ENCODE results near the gene MSI2.

Gene MSI2

GRCh38 chr17:57707892-57708291 is 451.6 kb downstream of the MSI2 start:
- Histone ChIP-seq H3K4me1 (ENCODE audit: control insufficient read depth, insufficient read depth, low read length) (peaks cover 6% of the 10 kb centered on the region), H3K27me3 (ENCODE audit: control insufficient read depth, insufficient read depth, low read length) (peaks cover 14% of the 10 kb centered on the region), H3K4me3 (ENCODE audit: low read length) (no peak overlapping the region), H3K9ac (ENCODE audit: low read depth, low read length) (no peak overlapping the region), H3K36me3 (ENCODE audit: insufficient read depth, low read length) (no peaks in the 10 kb centered on the region), H3K4me2 (ENCODE audit: low read length) (peak overlapping the region; percentile 26), H3K9me3 (replicated peaks; ENCODE audit: low read length) (no peaks in the 10 kb centered on the region)

DNA sequence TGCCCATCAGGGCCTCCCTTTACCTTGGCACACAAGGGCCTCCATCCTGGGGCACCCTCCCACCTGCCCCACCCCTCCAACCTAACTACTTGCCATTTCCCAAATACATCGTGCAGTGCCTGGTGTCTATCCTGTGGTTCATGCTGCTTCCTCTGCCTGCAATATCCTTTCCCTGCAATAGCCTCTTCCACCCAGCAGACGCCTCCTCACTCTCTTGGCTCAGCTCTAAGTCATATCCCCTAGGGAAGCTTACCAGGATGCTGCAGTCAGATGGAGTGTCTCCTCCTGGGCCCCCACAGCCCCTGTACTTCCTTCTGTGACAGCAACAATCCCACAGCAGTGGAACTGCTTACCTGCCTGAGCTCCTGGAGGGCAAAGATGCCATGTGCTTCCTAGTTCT is 452.1 kb downstream of the MSI2 start:
- no peaks in the 10 kb centered on the region for H3K36me3 ChIP-seq (ENCODE audit: insufficient read depth, low read length)
- no peak overlapping the region for H3K4me3 ChIP-seq (ENCODE audit: low read length)
- H3K27me3 ChIP-seq (ENCODE audit: control insufficient read depth, insufficient read depth, low read length): peaks cover 19% of the 10 kb centered on the region
- peaks cover 6% of the 10 kb centered on the region for H3K4me1 ChIP-seq (ENCODE audit: control insufficient read depth, insufficient read depth, low read length)
- H3K9ac ChIP-seq (ENCODE audit: low read depth, low read length): no peak overlapping the region
- no peaks in the 10 kb centered on the region for H3K9me3 ChIP-seq (replicated peaks; ENCODE audit: low read length)
- H3K4me2 ChIP-seq (ENCODE audit: low read length): peak overlapping the region; percentile 26

GRCh38 chr17:57713140-57713539 is 456.8 kb downstream of the MSI2 start:
- H3K27me3 ChIP-seq (ENCODE audit: control insufficient read depth, insufficient read depth, low read length): peaks cover 45% of the 10 kb centered on the region
- no peak overlapping the region for H3K9ac ChIP-seq (ENCODE audit: low read depth, low read length)
- no peaks in the 10 kb centered on the region for H3K9me3 ChIP-seq (replicated peaks; ENCODE audit: low read length)
- no peak overlapping the region for H3K4me3 ChIP-seq (ENCODE audit: low read length)
- no peaks in the 10 kb centered on the region for H3K36me3 ChIP-seq (ENCODE audit: insufficient read depth, low read length)
- H3K4me2 ChIP-seq (ENCODE audit: low read length): no peak overlapping the region
- H3K4me1 ChIP-seq (ENCODE audit: control insufficient read depth, insufficient read depth, low read length): peaks cover 1% of the 10 kb centered on the region

DNA sequence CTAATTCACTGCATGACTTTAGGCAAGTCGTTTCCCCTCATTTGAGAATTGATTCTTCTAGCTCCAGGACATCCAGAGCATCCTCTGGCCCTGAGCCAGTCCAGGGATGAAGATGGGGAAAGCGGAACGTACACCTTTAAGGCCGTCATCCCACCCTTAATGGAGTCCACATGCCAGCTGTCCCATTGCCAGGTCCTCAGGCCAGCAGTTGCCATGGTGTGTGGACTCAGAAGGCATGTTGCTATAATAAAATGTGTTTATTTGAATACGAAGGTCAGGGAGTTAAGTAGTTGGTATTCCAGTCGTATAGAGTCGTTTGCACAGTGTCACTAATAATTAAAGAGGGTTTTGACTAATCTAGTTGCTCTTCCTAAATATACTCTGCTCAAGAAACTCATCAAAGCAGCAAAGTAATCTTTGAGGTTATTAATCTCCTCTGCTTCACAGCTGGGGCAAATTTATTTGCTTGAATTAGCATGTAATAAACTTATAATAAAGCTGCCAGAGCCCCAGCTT is 458.4 kb downstream of the MSI2 start:
- Histone ChIP-seq H3K36me3 (ENCODE audit: insufficient read depth, low read length) (no peaks in the 10 kb centered on the region), H3K27me3 (ENCODE audit: control insufficient read depth, insufficient read depth, low read length) (peaks cover 52% of the 10 kb centered on the region), H3K4me2 (ENCODE audit: low read length) (no peak overlapping the region), H3K9me3 (replicated peaks; ENCODE audit: low read length) (no peaks in the 10 kb centered on the region), H3K9ac (ENCODE audit: low read depth, low read length) (no peak overlapping the region), H3K4me1 (ENCODE audit: control insufficient read depth, insufficient read depth, low read length) (no peaks in the 10 kb centered on the region), H3K4me3 (ENCODE audit: low read length) (no peak overlapping the region)

GRCh38 chr17:57715981-57716380 is 459.7 kb downstream of the MSI2 start:
- Histone ChIP-seq H3K9ac (ENCODE audit: low read depth, low read length) (no peak overlapping the region), H3K4me2 (ENCODE audit: low read length) (no peak overlapping the region), H3K9me3 (replicated peaks; ENCODE audit: low read length) (no peaks in the 10 kb centered on the region), H3K4me3 (ENCODE audit: low read length) (no peak overlapping the region), H3K4me1 (ENCODE audit: control insufficient read depth, insufficient read depth, low read length) (no peaks in the 10 kb centered on the region), H3K27me3 (ENCODE audit: control insufficient read depth, insufficient read depth, low read length) (peaks cover 58% of the 10 kb centered on the region), H3K36me3 (ENCODE audit: insufficient read depth, low read length) (no peaks in the 10 kb centered on the region)

GRCh38 chr17:57718878-57719277 is 462.6 kb downstream of the MSI2 start:
- Histone ChIP-seq H3K9me3 (replicated peaks; ENCODE audit: low read length) (no peaks in the 10 kb centered on the region), H3K4me3 (ENCODE audit: low read length) (no peak overlapping the region), H3K4me1 (ENCODE audit: control insufficient read depth, insufficient read depth, low read length) (no peaks in the 10 kb centered on the region), H3K27me3 (ENCODE audit: control insufficient read depth, insufficient read depth, low read length) (peaks cover 58% of the 10 kb centered on the region), H3K36me3 (ENCODE audit: insufficient read depth, low read length) (no peaks in the 10 kb centered on the region), H3K4me2 (ENCODE audit: low read length) (no peak overlapping the region), H3K9ac (ENCODE audit: low read depth, low read length) (no peak overlapping the region)

DNA sequence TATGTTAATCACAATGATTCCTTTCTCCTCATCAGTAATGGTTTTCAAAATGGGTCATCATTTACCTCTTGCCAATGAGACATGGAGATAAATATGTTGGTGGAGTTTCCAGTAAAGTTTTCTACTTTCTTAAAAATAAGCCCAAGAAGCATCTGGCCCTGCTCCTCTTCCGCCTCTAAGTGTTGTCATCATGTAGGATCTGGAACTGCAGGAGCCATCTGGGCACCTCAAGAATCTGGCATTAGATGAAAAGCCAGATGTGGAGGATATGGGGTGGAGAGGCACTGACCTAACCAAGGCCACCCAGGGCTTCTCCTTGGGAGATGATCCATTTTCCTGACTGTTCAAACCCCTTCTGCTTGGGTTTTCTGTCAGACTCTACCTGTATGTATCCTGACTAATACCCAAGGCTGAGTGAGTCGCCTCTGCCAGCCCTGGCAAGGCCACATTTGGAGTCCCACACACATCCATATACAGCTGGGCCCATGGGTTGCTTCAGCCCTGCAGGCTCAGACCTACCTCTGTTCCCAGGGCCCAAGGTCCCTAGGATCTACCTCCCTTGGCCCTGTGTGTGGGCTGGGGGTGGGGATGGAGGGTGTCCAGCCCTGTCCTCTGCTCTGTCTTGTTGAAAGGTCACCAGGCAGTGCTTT is 464.2 kb downstream of the MSI2 start:
- H3K4me3 ChIP-seq (ENCODE audit: low read length): no peak overlapping the region
- no peak overlapping the region for H3K4me2 ChIP-seq (ENCODE audit: low read length)
- H3K4me1 ChIP-seq (ENCODE audit: control insufficient read depth, insufficient read depth, low read length): no peaks in the 10 kb centered on the region
- no peak overlapping the region for H3K9ac ChIP-seq (ENCODE audit: low read depth, low read length)
- peaks cover 46% of the 10 kb centered on the region for H3K27me3 ChIP-seq (ENCODE audit: control insufficient read depth, insufficient read depth, low read length)
- no peaks in the 10 kb centered on the region for H3K9me3 ChIP-seq (replicated peaks; ENCODE audit: low read length)
- H3K36me3 ChIP-seq (ENCODE audit: insufficient read depth, low read length): no peaks in the 10 kb centered on the region

GRCh38 chr17:57721967-57722703 is 465.8 kb downstream of the MSI2 start:
- H3K4me2 ChIP-seq (ENCODE audit: low read length): no peak overlapping the region

DNA sequence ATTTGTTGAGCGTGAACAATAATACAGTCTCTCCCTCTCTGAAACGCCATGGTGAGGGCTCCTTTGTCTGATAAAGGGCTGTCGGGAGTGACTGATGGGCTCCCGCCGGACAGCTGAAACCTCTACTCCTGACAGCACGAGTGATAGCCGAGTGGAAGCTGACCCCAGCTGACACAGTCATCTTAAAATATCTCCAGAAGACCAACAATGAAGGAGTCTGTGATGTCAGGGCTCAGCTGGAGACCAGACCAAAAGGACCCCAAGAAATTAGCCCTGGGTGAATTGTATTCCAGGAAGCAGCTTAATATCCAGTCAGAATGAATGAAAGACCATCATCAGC is 466.4 kb downstream of the MSI2 start:
- Histone ChIP-seq H3K4me2 (ENCODE audit: low read length) (no peak overlapping the region), H3K4me3 (ENCODE audit: low read length) (no peak overlapping the region), H3K36me3 (ENCODE audit: insufficient read depth, low read length) (no peaks in the 10 kb centered on the region), H3K27me3 (ENCODE audit: control insufficient read depth, insufficient read depth, low read length) (peaks cover 29% of the 10 kb centered on the region), H3K4me1 (ENCODE audit: control insufficient read depth, insufficient read depth, low read length) (no peaks in the 10 kb centered on the region), H3K9ac (ENCODE audit: low read depth, low read length) (no peak overlapping the region), H3K9me3 (replicated peaks; ENCODE audit: low read length) (no peaks in the 10 kb centered on the region)

More at GRCh38 chr17:57721967-57722703, 465.8 kb downstream of the MSI2 start:
- peaks cover 32% of the 10 kb centered on the region for H3K27me3 ChIP-seq (ENCODE audit: control insufficient read depth, insufficient read depth, low read length)
- H3K4me3 ChIP-seq (ENCODE audit: low read length): no peak overlapping the region
- no peaks in the 10 kb centered on the region for H3K36me3 ChIP-seq (ENCODE audit: insufficient read depth, low read length)
- H3K9me3 ChIP-seq (replicated peaks; ENCODE audit: low read length): no peaks in the 10 kb centered on the region
- H3K4me1 ChIP-seq (ENCODE audit: control insufficient read depth, insufficient read depth, low read length): no peaks in the 10 kb centered on the region
- no peak overlapping the region for H3K9ac ChIP-seq (ENCODE audit: low read depth, low read length)

DNA sequence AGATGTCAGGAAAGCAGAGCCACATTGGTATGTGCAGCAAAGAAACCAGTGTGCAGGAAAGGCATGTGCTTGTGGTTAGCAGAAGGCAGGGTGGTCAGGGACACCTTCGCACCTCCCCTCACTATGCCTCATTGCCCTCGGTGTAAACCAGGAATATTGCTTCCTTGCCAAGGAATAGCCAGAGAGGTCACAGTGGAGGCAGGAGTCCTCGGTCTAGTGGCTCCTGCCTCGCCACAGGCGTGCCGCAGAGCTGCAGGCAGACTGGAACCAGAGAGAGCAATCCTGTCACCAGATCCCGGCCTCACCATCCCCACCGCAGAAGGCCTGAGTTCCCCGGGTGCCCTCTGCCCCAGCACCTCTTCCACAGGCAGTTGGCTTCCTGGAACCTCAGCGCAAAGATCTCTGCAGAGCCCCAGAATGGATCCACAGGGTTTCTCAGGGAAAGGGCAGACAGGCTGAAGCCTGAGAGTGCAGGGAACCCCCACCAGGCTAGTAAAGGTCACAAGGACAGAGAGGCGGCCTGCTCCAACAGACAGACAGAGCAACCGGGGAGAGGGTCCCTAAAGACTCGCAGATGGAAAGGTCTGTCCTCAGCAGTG is 467.2 kb downstream of the MSI2 start:
- Histone ChIP-seq H3K4me2 (ENCODE audit: low read length) (no peak overlapping the region), H3K4me1 (ENCODE audit: control insufficient read depth, insufficient read depth, low read length) (no peaks in the 10 kb centered on the region), H3K9me3 (replicated peaks; ENCODE audit: low read length) (no peaks in the 10 kb centered on the region), H3K36me3 (ENCODE audit: insufficient read depth, low read length) (no peaks in the 10 kb centered on the region), H3K27me3 (ENCODE audit: control insufficient read depth, insufficient read depth, low read length) (peaks cover 34% of the 10 kb centered on the region), H3K4me3 (ENCODE audit: low read length) (no peak overlapping the region), H3K9ac (ENCODE audit: low read depth, low read length) (no peak overlapping the region)

- Histone ChIP-seq H3K4me3 (ENCODE audit: low read length) (no peak overlapping the region), H3K4me1 (ENCODE audit: control insufficient read depth, insufficient read depth, low read length) (no peaks in the 10 kb centered on the region), H3K9me3 (replicated peaks; ENCODE audit: low read length) (no peaks in the 10 kb centered on the region), H3K36me3 (ENCODE audit: insufficient read depth, low read length) (no peaks in the 10 kb centered on the region), H3K4me2 (ENCODE audit: low read length) (no peak overlapping the region), H3K9ac (ENCODE audit: low read depth, low read length) (no peak overlapping the region), H3K27me3 (ENCODE audit: control insufficient read depth, insufficient read depth, low read length) (peaks cover 34% of the 10 kb centered on the region)
Observed at GRCh38 chr17:57724026-57724728, 467.9 kb downstream of the MSI2 start.

Data from skeletal muscle satellite cell (primary cell).